DOHH2 (cell line): Measurements from ENCODE around the gene TMEM141.

Source experiments
- CTCF ChIP-seq: fragments of 200-600 bp; sonication (generic); IDR thresholded peaks from one replicate; pipeline ENCODE4 v1.5.1; 2014; ENCODE audit warnings: antibody characterized with exemption, mild to moderate bottlenecking, low read depth, low read length; ENCODE audit not compliant: poor library complexity, severe bottlenecking
- EZH2phosphoT487 ChIP-seq: fragments of 200-600 bp; sonication (generic); IDR thresholded peaks from 2 replicates; pipeline ENCODE4 v1.6.1; 2017; ENCODE audit warnings: borderline replicate concordance, mild to moderate bottlenecking, antibody characterized with exemption, low read length, moderate library complexity, mixed read lengths

GRCh38 chr9:136820971-136821825, 30.1 kb downstream of the TMEM141 start:
- TF ChIP-seq EZH2phosphoT487, result no peak
- TF ChIP-seq CTCF, result no peak
